Panc1 (cell line): ENCODE measurements around the gene ACP3.

Source experiments
- POLR2AphosphoS5 ChIP-seq: IDR thresholded peaks from 2 replicates; pipeline ENCODE4 v1.6.1; 2012; ENCODE audit warnings: mild to moderate bottlenecking, low read depth, low read length, moderate library complexity
- SIN3A ChIP-seq: IDR thresholded peaks from 2 replicates; pipeline ENCODE4 v1.6.1; 2012; ENCODE audit warnings: low read depth, mild to moderate bottlenecking, low read length, moderate library complexity, borderline replicate concordance; ENCODE audit not compliant: insufficient read depth
- TCF7L2 ChIP-seq: IDR thresholded peaks from 2 replicates; pipeline ENCODE4 v1.6.1; 2011; ENCODE audit warnings: mild to moderate bottlenecking, low read depth, low read length, inconsistent platforms
- TF ChIP-seq, protein P1 (sequence below): fragments of 450-650 bp; IDR thresholded peaks from 2 replicates; pipeline ENCODE4 v1.5.1; 2017; ENCODE audit warnings: mild to moderate bottlenecking

GRCh38 chr3:132351222-132351806 lies 34.1 kb downstream of the ACP3 start:
- TF ChIP-seq, protein P1, sequence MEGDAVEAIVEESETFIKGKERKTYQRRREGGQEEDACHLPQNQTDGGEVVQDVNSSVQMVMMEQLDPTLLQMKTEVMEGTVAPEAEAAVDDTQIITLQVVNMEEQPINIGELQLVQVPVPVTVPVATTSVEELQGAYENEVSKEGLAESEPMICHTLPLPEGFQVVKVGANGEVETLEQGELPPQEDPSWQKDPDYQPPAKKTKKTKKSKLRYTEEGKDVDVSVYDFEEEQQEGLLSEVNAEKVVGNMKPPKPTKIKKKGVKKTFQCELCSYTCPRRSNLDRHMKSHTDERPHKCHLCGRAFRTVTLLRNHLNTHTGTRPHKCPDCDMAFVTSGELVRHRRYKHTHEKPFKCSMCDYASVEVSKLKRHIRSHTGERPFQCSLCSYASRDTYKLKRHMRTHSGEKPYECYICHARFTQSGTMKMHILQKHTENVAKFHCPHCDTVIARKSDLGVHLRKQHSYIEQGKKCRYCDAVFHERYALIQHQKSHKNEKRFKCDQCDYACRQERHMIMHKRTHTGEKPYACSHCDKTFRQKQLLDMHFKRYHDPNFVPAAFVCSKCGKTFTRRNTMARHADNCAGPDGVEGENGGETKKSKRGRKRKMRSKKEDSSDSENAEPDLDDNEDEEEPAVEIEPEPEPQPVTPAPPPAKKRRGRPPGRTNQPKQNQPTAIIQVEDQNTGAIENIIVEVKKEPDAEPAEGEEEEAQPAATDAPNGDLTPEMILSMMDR = no peak
- TF ChIP-seq TCF7L2 (no peak), POLR2AphosphoS5 (no peak), SIN3A (no peak)
